Colonic mucosa (tissue), 4 donors: ENCODE results near the gene CTLA4. TPM values are rescaled to one million over a fixed set of nuclear protein-coding genes. Genes with fewer than 3 reads are reported as not detected.
A peak's percentile ranks its signal among the peaks of the same experiment; 100 is the strongest.

Experiments
- DNase-seq: peaks from one replicate; pipeline ENCODE4 v3.0.0-alpha.2; 2020
- H3K27ac ChIP-seq: fragments of 200-600 bp; one replicate; pipeline ENCODE4 v1.8.0; 2021
- H3K27me3 ChIP-seq: fragments of 200-600 bp; one replicate; pipeline ENCODE4 v1.8.0; 2021
- H3K36me3 ChIP-seq: fragments of 200-600 bp; one replicate; pipeline ENCODE4 v1.8.0; 2021
- H3K4me1 ChIP-seq: fragments of 200-600 bp; one replicate; pipeline ENCODE4 v1.8.0; 2021; ENCODE audit warnings: mild to moderate bottlenecking
- H3K4me3 ChIP-seq: fragments of 200-600 bp; one replicate; pipeline ENCODE4 v1.8.0; 2021
- H3K9ac ChIP-seq, 2 donors: one replicate each; pipeline ENCODE4 v1.7.0; 2013; ENCODE audit warnings: control low read depth in 2 of 2, low read depth in 2 of 2, low read length in 2 of 2
- H3K9me3 ChIP-seq: fragments of 200-600 bp; one replicate; pipeline ENCODE4 v1.8.0; 2021
- CTCF ChIP-seq: fragments of 200-600 bp; IDR thresholded peaks from one replicate; pipeline ENCODE4 v1.8.0; 2022; ENCODE audit warnings: antibody characterized with exemption, mild to moderate bottlenecking
- intact Hi-C: fragments of 100-400 bp; cut with DNase I; formaldehyde crosslinking; loops from one replicate; pipeline ENCODE4 v1.14.1; 2022
- total RNA-seq, 2 donors: library from RNA; stranded (reverse); fragmentation: NEBNext Ultra II Directional in 1 of 2; extraction: Animal tissue kit (Norgen Biotek cat#: 25700) in 1 of 2; gene quantifications; one replicate each; pipeline ENCODE4 v1.2.1, GENCODE V29; 2021
- donor health status: healthy.
- donor health status: DM: no; HTN: no; CAD: no.
- donor health status: DM: no; HTN: no; CAD: no.

CTLA4 gene
- total RNA-seq, 2 donors from 2014 or later = 0.56 to 0.84 TPM

GRCh38 chr2:203908066-203908796 is 40.7 kb downstream of the CTLA4 start:
- Histone ChIP-seq H3K4me3 (no peak overlapping the region), H3K27ac (peak overlapping the region; percentile 42), H3K9me3 (no peaks in the 10 kb centered on the region), H3K36me3 (no peaks in the 10 kb centered on the region), H3K27me3 (no peaks in the 10 kb centered on the region), H3K4me1 (no peaks in the 10 kb centered on the region), H3K9ac (no peak overlapping the region)
- intact Hi-C loops = no loop called here
- DNase-seq = no peak
- no peak for TF ChIP-seq CTCF

DNA sequence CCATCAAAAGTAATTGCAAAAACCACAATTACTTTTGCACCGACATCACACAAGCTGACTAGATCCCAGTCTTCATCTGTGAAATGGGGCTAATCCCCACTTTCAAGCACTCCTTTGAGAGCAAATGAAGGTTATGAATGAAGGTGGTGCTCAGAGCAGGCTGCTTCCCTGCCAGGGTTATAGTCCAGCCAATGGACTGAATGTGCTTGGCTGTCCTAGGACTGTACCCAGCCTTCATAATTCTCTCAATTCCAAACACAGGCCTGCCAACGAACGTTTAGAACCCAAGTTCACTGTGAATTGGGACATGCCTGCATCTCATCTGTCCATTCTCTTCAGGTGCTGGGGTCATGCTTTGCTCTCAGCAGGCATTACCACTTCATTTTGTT is 41.2 kb downstream of the CTLA4 start:
- Histone ChIP-seq H3K27ac (peak overlapping the region; percentile 42), H3K4me1 (no peaks in the 10 kb centered on the region), H3K27me3 (no peaks in the 10 kb centered on the region), H3K9me3 (no peaks in the 10 kb centered on the region), H3K36me3 (no peaks in the 10 kb centered on the region), H3K9ac (no peak overlapping the region), H3K4me3 (no peak overlapping the region)
- no peak for TF ChIP-seq CTCF
- DNase-seq = no peak
- intact Hi-C loops = no loop called here

GRCh38 chr2:203909261-203909967 is 41.8 kb downstream of the CTLA4 start:
- H3K27me3 ChIP-seq = no peaks in the 10 kb centered on the region
- H3K4me3 ChIP-seq = no peak overlapping the region
- peak; percentile 37 for DNase-seq
- TF ChIP-seq CTCF = peak; percentile 66
- H3K27ac ChIP-seq = no peak overlapping the region
- intact Hi-C loops = no loop called here
- H3K36me3 ChIP-seq = no peaks in the 10 kb centered on the region
- no peaks in the 10 kb centered on the region for H3K9me3 ChIP-seq
- H3K4me1 ChIP-seq = no peaks in the 10 kb centered on the region
- H3K9ac ChIP-seq = no peak overlapping the region

- no peaks in the 10 kb centered on the region for H3K4me1 ChIP-seq
- intact Hi-C loops = loop anchor here (10.0 kb wide), 1 partner anchor 425 kb away; no protein-coding TSS in a partner anchor
- H3K27ac ChIP-seq = no peak overlapping the region
- TF ChIP-seq CTCF = no peak
- H3K36me3 ChIP-seq = no peaks in the 10 kb centered on the region
- H3K4me3 ChIP-seq = no peak overlapping the region
- no peaks in the 10 kb centered on the region for H3K9me3 ChIP-seq
- H3K9ac ChIP-seq = no peak overlapping the region
- no peak for DNase-seq
- H3K27me3 ChIP-seq = no peaks in the 10 kb centered on the region
These were observed 42.4 kb downstream of the CTLA4 start for GRCh38 chr2:203909974-203910373.

- Histone ChIP-seq H3K9ac (no peak overlapping the region), H3K9me3 (no peaks in the 10 kb centered on the region), H3K27ac (no peak overlapping the region), H3K36me3 (no peaks in the 10 kb centered on the region), H3K4me1 (no peaks in the 10 kb centered on the region), H3K4me3 (no peak overlapping the region), H3K27me3 (no peaks in the 10 kb centered on the region)
- intact Hi-C loops = loop anchor here (10.0 kb wide), 1 partner anchor 429 kb away; no protein-coding TSS in a partner anchor
- no peak for TF ChIP-seq CTCF
- DNase-seq = no peak
These were observed 46.4 kb downstream of the CTLA4 start for GRCh38 chr2:203913947-203914346.
